Stomach (tissue), 4 donors: ENCODE results near the gene FES.

Source experiments
- CTCF ChIP-seq, 7 experiments: fragments of 450-650 bp in 4 of 7; fragments of 200-600 bp in 3 of 7; sonication (generic) in 3 of 7; IDR thresholded peaks; one replicate each; pipeline ENCODE4 v1.5.1; 2016 to 2019; ENCODE audit warnings: antibody characterized with exemption in 7 of 7, control low read depth in 2 of 7, mild to moderate bottlenecking in 1 of 7
- EP300 ChIP-seq: sonication (generic); formaldehyde crosslinking; IDR thresholded peaks from one replicate; pipeline ENCODE4 v1.6.1; 2017; ENCODE audit warnings: antibody characterized with exemption
- POLR2A ChIP-seq, 4 donors: fragments of 450-650 bp; IDR thresholded peaks; one replicate each; pipeline ENCODE4 v1.6.1; 2016; ENCODE audit warnings: antibody characterized with exemption in 4 of 4, control low read depth in 2 of 4, mild to moderate bottlenecking in 1 of 4, moderate library complexity in 1 of 4
- POLR2AphosphoS5 ChIP-seq, 3 donors: sonication (generic); formaldehyde crosslinking; IDR thresholded peaks; one replicate each; pipeline ENCODE4 v1.6.1; 2016; ENCODE audit warnings: antibody characterized with exemption in 3 of 3

GRCh38 chr15:90936823-90937222 is 52.5 kb downstream of the FES start:
- TF ChIP-seq CTCF (IDR thresholded peaks at IDR 0.05) (no peak), EP300 (no peak), POLR2AphosphoS5 (IDR thresholded peaks at IDR 0.05) (no peak), POLR2A (IDR thresholded peaks at IDR 0.05) (no peak)
